ENCODE results near the gene SCP2.
A peak's percentile ranks its signal among the peaks of the same experiment; 100 is the strongest.

Gene SCP2

GRCh38 chr1:52927212-52928014 lies at the start of gene SCP2:
SCP2 (plus strand) TSS chr1:52927276; CDS start chr1:52927397, 121 bp downstream.
- peak; percentile 16 to 84 (median 72) for DNase-seq

DNA sequence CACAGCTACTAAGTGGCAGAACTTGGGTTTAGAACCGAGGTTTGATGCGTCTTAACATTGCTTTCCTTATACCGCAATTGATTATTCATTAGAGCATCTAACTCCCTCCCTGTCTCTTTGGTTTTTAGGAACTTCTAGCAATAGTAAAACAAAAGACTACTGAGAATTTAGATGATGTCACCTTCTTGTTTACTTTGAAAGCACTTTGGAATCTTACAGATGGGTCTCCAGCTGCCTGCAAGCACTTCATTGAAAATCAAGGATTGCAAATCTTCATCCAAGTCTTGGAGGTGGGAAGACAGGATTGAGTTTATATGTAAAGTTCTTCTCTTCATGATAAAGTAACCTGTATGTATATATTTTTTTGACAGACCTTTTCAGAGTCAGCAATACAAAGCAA lies 49.5 kb upstream of the SCP2 start:
- DNase-seq = no peak

DNA sequence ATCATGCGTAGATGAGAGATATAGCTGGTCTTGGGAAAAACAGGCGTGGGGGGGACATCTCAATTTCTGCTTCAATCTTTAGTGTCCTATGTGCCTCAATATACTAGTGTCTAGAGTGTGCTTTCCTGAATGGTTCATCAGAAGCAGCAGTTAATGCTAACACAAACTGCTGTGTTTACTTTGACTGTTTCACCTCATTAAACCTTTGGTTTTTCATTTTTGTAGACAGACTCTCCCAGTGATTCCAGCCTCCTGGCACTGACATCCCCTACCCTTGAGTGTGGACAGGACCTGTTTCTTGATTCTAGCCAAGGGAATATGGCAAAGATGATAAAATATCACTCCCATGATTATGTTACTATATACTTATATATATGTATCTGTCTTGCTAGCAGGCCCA lies 46.9 kb upstream of the SCP2 start:
- DNase-seq = no peak

- no peak for DNase-seq
Measured at GRCh38 chr1:52887483-52887882, 39.6 kb upstream of the SCP2 start.

- no peak for DNase-seq
Measured at GRCh38 chr1:52892424-52893215, 34.5 kb upstream of the SCP2 start.

GRCh38 chr1:52899445-52899894 lies 27.6 kb upstream of the SCP2 start:
- DNase-seq = no peak

DNA sequence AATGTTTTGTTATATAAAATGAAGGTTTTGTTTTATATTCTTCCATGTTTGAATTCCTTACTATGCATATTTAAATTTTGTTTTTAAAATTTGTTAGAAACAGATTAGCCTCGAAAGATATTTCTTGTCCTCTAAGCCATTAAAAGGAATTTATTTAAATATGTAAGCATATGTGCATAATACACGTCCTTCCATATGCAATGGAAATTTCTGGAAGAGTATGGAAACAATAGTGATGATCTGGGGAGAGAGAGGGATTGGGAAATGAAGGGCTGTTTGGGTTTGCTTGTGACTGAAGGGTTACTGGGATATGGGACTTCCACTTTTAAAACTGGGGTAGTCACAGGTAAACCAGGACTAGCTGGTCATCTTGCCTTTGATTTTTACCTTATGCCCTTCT lies 26.7 kb upstream of the SCP2 start:
- DNase-seq = no peak

GRCh38 chr1:52901384-52901783 lies 25.7 kb upstream of the SCP2 start:
- no peak for DNase-seq

DNA sequence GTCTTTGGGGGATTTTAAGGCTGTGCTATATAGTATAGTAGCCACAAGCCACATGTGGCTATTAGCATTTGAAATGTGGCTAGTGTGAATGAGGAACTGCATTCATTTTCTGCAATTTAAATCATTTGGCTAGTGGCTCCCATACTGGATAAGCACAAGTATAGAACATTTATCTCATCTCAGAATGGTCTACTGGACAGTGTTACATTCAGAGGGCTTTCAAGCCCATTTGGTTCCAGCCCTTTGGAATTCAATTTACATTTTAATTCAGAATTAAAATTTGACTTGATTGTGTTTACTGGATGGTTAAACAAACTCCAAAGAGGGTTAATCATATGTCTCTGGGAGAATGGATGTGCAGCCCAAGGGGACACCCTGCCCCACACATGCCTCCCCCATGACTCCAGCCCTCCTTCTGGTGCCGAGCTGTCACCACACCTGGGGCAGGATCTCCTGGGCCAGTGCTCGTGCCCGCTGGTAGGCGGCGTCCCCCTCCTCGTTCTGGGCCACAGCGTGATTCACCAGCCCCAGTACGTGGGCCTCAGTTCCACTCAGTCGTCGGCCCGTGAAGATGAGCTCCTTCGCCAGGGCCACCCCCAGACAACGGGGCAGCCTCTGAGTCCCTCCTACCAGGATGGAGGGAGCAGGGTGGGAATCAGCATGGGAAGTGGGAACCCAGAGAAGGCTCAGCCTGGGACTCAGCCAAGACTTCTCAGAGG lies 22.7 kb upstream of the SCP2 start:
- no peak for DNase-seq

- no peak for DNase-seq
Measured at GRCh38 chr1:52904927-52905698, 22.0 kb upstream of the SCP2 start.

- no peak for DNase-seq
Measured at GRCh38 chr1:52906135-52906603, 20.9 kb upstream of the SCP2 start.

DNA sequence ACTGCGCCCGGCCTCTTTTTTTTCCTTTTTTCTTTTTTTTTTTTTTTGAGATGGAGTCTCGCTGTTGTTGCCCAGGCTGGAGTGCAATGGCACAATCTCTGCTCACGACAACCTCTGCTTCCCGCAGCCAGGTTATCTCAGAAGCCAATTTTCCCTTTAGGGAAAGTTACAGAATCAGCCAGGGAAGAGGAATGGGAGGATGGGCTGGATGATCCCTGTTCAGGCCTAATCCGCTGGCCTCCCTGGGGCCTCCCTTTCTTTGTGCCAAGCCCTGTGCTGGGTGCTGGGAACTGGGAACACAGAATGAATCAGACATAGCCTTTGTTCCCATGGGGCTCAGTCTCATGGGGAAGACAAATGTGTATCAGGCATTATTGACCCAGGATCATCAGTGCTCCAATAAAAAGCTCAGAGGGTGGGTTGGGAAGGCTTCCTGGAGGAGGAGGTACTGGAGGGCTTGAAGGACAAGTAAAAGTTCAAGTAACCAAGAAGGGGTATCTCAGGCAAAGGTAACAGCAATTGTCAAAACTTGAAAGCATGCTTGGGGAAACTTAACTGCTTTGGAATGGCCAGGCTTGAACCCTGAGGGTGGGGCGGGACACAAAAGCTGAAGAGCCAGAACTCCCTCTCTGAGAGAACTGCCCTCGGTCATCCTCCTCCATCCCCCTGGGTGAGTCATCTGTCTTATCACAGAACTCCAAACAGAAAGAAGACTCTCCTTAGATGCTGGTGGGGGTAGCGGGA lies 19.8 kb upstream of the SCP2 start:
- DNase-seq = no peak

GRCh38 chr1:52907812-52908153 lies 19.3 kb upstream of the SCP2 start:
- no peak for DNase-seq

DNA sequence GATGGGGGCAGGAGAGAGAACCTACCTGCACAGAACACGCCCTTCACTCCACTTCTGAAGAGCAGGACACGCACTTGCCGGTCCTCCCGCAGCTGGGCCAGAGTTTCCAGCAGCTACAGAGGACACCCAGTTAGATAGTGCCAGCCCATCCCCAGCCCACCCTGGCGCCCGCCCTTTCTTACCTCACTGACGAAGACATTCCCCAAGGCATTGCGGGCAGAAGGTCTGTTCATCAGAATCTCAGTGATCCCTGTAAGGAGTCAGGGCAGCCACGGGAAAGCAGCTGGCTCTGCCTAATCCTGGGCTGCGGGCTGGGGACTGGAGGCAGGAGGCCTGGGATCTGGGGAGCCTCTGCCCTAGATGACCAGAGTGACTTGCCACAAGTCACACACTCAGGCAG lies 15.5 kb upstream of the SCP2 start:
- DNase-seq = no peak

DNA sequence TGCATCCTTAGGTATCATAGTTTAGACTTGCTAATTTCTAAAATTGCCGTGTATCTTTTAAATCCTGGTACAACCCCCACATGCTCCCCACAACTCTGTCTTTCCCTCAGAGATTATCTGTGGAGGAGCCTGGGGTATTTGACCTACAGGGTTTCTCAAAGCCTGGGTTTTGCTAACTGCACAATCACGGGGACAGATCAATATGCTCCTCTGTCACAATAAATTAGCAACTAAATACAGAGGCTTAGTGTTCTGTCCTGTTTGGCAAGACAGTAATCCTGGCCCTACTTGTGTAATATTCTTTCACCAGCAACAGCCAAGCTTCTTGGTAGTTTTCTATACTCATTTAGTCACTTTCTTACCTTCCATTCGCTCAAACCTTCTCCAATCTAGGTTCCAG lies 14.1 kb upstream of the SCP2 start:
- no peak for DNase-seq

GRCh38 chr1:52913537-52913936 lies 13.5 kb upstream of the SCP2 start:
- no peak for DNase-seq

DNA sequence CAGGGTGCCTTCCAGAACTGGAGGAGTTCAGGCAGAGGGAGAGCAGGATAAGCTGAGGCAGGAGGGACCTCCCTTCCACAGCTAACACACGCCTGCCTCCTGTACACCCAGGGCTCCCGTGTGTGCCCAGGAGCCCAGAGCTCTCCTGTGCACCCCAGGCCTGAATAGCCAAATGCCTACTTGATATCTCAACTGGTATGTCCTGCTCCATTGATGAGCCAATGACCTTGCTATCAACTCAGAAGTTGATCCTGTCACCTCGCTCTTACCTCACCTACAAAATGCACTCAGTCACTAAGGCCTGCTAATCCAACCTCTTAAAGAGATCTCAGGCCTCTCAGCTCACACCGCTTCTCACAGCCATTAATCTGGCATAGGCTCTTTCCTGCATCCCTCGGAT lies 12.6 kb upstream of the SCP2 start:
- DNase-seq = no peak

DNA sequence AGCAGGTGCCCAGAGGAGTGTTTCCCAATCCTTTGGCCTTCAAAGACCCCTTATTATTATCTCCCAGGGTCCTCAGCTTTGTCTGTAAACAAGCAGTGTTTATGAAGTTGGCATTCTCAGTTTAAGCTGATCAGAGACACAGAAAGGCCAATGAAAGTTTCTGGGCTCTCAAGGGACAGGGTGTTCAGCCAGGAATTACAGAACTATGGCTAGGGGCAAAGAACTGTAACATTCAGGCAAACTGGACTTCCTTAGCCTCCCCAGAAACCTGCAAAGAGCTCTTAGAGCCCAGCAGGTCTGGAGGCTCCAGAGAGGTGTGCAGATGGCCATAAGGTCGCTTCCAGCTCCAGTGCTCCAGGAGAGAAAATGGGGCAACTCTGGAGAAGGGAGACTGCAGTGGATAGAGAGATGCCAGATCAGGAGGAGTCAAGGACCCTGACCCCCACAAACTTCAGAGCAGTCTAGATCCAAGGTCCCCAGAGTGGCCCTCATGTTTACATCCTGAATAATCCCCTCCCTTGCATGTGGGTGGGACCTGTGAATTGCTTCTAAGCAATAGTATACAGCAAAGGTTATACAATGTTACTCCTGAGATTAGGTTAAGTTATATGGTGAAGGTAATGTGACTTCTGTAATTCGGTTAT lies 11.7 kb upstream of the SCP2 start:
- no peak for DNase-seq

DNA sequence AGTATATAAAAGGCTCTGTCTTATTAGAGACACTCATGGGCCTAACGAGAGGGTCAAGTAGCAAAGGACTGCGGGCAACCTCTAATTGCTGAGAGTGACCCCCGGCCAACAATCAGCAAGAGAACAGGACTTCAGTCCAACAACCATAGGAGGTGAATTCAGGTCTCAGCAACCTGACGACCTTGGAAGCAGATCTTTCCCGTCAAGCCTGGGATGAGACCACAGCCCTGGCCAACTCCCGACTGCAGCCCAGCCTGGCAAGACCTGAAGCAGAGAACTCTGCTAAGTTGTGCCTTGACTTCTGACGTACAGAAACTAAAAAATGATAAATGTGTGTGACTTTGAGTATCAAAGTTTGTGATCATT lies 11.2 kb upstream of the SCP2 start:
- no peak for DNase-seq

All from anterior cingulate cortex (tissue), 58 donors.